ENCODE data around the gene ZBTB5.
"Not testable (repeated sequence)": the region's sequence is repeated elsewhere in the genome, so short reads cannot be mapped to it uniquely, and the experiment has no call there.

ZBTB5 gene

DNA sequence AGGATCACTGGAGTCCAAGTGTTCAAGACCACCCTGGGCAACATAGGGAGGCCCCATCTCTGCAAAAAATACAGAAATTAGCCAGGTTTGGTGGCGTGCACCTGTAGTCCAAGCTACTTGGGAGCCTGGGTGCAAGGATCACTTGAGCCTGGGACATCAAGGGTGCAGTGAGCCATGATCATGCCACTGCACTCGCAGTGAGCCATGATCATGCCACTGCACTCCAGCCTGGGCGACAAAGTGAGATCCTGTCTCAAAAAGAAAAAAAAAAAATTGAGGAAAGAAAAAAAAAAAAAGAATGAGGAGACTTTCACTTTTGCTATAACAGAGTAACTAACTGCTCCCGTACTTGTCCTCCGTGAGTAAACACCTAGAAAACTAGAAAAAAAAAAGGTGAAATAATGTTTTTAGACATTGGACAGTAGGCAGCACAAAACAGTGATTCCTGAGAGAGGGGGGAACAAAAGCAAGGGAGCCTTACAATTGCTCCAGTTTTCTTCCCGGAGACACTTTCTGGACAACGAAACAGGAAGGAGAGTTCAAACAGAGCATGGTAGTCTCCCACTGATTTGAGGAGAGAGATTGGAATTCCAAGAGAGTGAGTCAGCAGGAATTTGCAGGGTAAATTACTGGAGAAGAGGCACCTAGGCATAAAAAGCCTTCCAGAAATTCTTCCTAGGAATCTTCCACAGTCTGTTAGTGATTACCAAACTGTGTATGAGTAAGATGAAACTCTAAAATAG is 6.9 kb upstream of the ZBTB5 start:
- H3K9me3 ChIP-seq, result no peaks in the 10 kb centered on the region
- no peak overlapping the region for H3K4me3 ChIP-seq (ENCODE audit: low read depth in 1 of 2, low read length in 1 of 2)
- peaks cover under 1 to 2% of the 10 kb centered on the region in 2 experiments for H3K4me1 ChIP-seq (ENCODE audit: control insufficient read depth in 1 of 2, insufficient read depth in 1 of 2, low read depth in 1 of 2, low read length in 1 of 2)
- no peak overlapping the region for H3K27ac ChIP-seq
- no peaks in the 10 kb centered on the region for H3K36me3 ChIP-seq
- peaks cover 15% of the 10 kb centered on the region for H3K27me3 ChIP-seq
- no peak for TF ChIP-seq CTCF (IDR thresholded peaks at IDR 0.05)

DNA sequence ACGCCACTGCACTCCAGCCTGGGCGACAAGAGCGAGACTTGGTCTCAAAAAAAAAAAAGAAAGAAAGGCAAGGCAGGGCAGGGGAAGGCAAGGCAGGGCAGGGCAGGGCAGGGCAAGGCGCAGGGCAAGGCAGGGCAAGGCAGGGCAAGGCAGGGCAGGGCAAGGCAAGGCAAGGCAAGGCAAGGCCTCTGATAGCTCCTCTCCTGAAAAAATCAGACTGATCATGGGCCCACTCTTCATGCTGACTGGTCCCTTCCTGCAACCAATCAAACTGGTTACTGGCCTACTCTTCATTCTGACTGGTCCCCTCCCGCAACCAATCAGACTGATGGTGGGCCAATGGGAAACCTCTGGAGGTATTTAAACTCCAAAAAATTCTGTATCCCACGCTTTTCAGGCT is 3.4 kb upstream of the ZBTB5 start:
- Histone ChIP-seq H3K36me3 (no peaks in the 10 kb centered on the region), H3K9me3 (no peaks in the 10 kb centered on the region), H3K27me3 (peaks cover 12% of the 10 kb centered on the region), H3K27ac (no peak overlapping the region), H3K4me1 (ENCODE audit: control insufficient read depth in 1 of 2, insufficient read depth in 1 of 2, low read depth in 1 of 2, low read length in 1 of 2) (peaks cover 21 to 23% of the 10 kb centered on the region in 2 experiments), H3K4me3 (ENCODE audit: low read depth in 1 of 2, low read length in 1 of 2) (no peak overlapping the region)
- no peak for TF ChIP-seq CTCF (IDR thresholded peaks at IDR 0.05)

- H3K36me3 ChIP-seq; H3K9me3 ChIP-seq; H3K4me3 ChIP-seq (ENCODE audit: low read depth in 1 of 2, low read length in 1 of 2); H3K27ac ChIP-seq: not testable (repeated sequence)
- H3K4me1 ChIP-seq (ENCODE audit: control insufficient read depth in 1 of 2, insufficient read depth in 1 of 2, low read depth in 1 of 2, low read length in 1 of 2), result peaks cover 21 to 23% of the 10 kb centered on the region in 2 experiments
- peaks cover 12% of the 10 kb centered on the region for H3K27me3 ChIP-seq
Measured at GRCh38 chr9:37467530-37467929, 2.3 kb upstream of the ZBTB5 start.

GRCh38 chr9:37466037-37466709 is 923 bp upstream of the ZBTB5 start:
- Histone ChIP-seq H3K4me3 (ENCODE audit: low read depth in 1 of 2, low read length in 1 of 2) (peak overlapping the region; percentile 93 to 95), H3K9me3 (no peaks in the 10 kb centered on the region), H3K4me1 (ENCODE audit: control insufficient read depth in 1 of 2, insufficient read depth in 1 of 2, low read depth in 1 of 2, low read length in 1 of 2) (peaks cover 21 to 23% of the 10 kb centered on the region in 2 experiments), H3K27ac (peak overlapping the region; percentile 85), H3K27me3 (peaks cover 6% of the 10 kb centered on the region), H3K36me3 (no peaks in the 10 kb centered on the region)
- no peak for TF ChIP-seq CTCF (IDR thresholded peaks at IDR 0.05)

- peak overlapping the region; percentile 93 to 95 for H3K4me3 ChIP-seq (ENCODE audit: low read depth in 1 of 2, low read length in 1 of 2)
- H3K4me1 ChIP-seq (ENCODE audit: control insufficient read depth in 1 of 2, insufficient read depth in 1 of 2, low read depth in 1 of 2, low read length in 1 of 2), result peaks cover 21 to 23% of the 10 kb centered on the region in 2 experiments
- H3K9me3 ChIP-seq, result no peaks in the 10 kb centered on the region
- H3K27ac ChIP-seq, result peak overlapping the region; percentile 85
- no peak for TF ChIP-seq CTCF (IDR thresholded peaks at IDR 0.05)
- H3K27me3 ChIP-seq, result peaks cover 6% of the 10 kb centered on the region
- H3K36me3 ChIP-seq, result no peaks in the 10 kb centered on the region
Measured at GRCh38 chr9:37464426-37465248, 613 bp downstream of the ZBTB5 start.

All from neutrophil (primary cell).